Measurements from ENCODE around the gene POLR2A.
"Not testable (repeated sequence)": the region's sequence is repeated elsewhere in the genome, so short reads cannot be mapped to it uniquely, and the experiment has no call there.

The POLR2A gene

DNA sequence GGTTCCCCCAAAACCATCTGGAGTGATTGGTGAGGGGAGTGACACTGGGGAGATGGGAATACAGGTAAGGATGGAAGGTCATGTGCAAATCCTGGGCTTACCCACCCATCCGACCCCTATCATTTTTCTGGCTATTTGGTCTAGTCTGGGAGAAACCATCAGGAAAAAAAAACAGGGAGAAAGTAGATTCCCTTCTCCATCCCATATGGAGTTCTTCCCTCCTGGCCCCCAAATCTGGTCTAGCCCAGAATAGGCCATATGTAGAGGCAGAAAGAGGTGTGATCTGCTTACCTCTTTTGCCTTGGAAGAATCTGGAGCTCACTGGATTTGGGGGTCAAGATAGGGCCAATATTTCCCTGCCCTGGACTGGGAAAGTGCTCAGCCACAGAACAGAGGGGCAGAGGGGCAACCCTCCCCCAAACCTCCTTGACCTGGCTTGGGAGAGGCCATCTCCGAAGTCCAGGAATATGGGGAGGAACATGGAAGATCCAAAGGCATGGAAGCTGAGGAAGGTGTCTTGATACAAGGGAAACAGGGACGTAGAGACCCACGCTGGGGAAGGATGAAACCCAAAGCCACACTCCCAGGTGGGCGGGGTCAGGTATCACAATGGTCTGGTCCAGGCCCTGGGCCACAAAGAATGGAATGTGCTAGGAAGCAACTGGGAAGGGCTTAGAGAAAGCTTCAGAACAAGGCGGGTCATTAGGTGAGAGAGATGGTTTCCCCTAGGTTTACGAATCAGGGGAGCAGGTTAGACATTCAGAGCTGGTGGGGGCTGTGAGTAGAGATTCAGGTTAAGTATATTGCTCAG, 23.1 kb upstream of the POLR2A start:
- DNase-seq = no peak

DNA sequence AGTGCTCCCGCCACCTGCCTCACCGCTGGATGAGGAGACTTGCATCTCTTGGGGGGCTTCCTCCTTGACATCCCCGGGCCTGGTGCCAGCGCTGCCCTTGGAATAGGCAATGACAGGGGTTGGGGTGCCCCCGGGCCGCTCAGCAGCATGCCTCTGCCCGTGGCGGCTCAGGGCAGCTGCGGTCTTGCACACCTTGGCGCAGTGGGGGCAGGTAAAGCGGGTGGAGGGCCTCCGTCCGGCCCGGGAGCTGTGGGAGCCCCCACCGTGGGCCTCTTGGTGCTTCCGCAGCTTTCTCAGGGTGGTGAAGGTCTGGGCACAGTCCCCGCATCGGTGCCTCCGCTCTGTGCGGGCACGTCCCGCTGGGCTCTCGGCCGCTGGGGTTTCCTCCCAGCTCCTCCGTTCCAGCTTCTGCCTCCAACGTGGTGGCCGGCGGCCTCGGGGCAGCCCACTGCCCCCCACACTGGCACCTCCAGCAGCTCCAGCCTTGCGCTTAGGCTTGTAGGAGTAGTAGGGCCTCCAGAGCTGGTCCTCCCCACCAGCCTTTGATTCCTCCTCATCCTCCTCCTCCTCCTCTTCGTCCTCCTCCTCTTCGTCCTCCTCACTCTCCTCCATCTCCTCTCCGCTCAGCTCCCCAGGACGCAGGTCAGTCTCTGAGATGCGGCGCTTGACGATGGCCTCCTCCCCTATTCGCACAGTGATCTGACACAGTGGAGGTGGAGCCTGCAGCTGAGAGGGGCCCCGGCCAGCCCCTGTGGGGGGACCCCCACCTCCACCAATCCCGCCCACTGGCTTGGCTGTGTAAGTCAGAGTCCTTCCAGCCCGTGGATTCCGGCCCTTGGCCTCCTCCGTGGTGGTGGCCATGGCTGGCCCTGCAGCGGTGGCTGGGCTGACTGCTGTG, 21.4 kb upstream of the POLR2A start:
- DNase-seq = no peak

DNA sequence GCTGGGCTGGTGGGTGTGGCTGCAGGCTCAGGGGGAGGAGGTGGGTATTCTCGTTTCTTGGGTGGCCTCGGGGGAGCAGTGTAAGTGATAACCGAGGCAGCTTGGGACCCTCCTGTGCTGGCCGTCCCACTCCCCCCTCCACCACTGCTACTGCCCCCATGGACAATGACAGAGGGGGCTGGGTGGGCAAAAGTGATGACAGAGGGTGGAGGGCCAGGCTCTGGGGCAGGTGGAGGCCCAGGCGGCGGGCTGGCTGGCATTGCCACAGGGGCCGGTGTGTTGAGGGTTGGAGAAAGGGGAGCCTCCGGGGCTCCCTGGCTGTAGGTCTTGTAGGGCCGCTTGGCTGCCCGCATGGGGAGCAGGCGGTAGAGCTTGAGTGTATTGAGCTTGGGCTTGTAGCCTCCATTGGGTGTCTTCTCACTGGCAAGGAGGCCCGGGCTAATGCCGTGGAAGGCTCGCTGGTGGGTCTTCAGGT, 20.8 kb upstream of the POLR2A start:
- no peak for DNase-seq

DNA sequence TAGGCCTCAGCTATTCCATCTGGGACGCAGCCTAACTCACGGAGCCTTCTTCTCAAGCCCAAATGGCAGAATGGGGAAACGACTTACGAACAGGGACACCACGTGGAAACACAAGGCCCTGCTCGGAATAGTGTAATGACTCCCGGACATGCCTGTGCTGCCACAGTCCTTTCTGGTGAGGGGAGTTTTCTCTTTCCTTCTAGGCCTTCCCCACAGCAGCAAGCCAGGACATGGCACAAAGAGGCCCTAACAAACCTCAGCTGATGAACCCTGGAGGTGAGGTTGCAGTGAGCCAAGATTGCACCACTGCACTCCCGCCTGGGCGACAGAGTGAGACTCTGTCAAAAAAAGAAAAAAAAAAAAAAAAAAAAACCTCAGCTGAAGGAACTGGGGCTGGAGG, 20.1 kb upstream of the POLR2A start:
- no peak for DNase-seq

DNA sequence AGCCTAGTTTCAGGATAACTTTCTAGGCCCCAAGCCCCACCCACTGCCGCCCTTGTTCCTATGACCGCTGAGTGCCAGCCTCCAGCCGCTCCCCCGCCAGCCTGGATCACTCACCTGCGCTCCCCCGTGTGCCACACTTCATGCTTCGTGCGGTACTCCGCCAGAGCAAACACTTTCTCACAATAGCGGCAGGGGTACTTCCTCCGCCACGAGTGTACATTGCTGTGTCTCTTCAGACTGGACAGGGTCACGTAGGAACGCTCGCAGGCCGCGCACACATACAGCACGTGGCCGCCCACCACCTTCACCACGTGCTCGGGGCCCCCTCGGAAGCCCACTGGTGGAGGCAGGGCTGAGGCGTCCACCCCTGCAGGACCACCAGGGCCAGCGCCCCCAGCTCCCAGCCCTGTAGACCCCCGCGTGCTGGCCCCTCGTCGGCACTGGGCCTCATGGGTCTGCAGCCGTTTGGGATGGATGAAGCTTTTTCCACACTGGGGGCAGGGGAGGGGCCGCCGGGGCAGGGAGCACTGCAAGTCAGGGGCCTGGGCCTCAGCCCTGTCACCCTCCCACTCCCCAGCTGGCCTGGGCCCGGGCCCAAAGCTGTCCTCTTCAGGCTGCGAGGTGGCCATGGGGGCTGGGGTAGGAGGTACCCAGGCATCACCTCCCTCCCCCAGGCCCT, 18.4 kb upstream of the POLR2A start:
- no peak for DNase-seq

DNA sequence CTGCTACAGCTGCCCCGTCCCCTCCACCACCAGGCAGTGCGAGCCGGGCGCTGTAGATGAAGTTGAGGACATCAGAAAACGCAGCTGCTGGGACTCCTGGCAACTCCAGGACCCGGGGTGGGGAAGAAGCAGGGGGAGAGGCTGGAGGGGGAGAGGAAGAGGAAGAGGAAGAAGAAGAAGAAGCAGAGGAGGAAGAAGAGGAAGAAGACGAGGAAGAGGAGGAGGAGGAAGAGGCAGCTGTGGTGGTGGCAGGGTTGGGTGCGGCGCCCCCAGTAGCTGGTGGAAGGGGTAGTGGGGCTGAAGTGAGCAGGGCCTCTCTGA, 17.9 kb upstream of the POLR2A start:
- DNase-seq = peak; percentile 45

DNA sequence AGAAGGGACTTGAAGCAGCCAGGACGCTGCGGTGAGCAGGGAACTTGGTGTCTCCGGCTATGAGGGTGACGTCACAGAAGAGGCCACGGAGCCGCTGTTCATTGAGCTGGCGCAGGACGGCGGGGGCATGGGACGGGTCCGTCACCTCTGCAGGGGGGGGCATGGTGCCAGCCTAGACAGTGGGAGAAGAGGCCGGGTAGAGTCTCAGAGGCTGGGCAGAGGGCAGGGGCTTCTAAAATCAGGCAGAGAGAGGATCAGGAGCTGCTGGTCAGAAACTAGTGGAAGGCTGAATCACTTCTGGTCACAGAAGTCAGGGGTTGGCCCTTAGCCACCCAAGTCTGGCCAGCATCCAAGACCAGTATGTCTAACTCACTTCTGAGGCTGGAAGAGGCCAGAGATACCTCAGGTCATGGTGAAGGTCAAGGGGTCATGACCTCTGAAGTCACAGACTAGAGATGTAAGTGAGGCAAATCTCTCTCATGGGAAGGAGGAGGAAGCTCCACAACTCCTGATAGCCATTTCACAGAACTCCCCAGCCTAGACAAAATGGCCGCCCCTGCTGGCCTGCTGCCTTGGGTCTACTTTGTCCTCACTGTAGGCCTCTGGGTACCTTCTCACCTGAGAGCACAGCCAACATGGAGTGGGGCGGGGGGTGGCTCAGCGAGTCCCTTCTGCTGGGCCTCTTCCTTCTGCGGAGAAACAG, 17.4 kb upstream of the POLR2A start:
- DNase-seq = peak; percentile 77

DNA sequence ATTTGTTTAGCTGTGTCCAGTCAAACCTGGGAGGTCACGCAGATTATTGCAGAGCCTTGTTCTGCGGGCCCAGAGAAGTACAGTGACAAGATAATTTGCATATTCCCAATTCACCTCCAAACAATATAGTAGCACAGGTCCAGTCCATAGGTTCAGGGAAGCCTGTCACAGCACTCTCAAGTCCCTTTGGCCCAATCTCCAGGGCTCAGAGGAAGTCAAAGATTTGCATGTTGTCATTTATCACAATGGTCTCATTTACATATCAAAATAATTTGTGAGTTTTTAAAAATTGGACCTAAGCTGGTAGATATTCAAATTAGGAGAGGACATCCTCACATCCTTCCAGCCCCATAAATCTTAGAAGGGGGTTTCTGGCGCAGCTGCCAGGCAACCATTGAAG, 16.7 kb upstream of the POLR2A start:
- DNase-seq = no peak

DNA sequence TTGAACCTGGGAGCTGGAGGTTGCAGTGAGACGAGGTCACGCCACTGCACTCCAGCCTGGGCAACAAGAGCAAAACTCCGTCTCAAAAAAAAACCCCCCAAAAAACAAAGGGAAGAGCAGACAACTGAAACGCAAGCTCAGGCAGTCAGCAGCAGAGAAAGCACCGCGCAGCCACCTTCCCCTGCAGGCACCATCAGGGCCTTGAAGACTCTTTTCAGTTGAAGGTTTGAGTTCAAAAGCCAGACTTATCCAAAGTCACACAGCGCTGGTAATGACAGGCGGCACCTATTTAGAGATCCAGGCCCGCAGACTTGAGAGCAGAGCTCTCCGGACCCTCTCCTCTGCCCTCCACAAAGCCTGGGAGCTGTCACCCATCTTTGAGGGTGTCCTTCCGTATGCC, 15.9 kb upstream of the POLR2A start:
- DNase-seq = no peak

DNA sequence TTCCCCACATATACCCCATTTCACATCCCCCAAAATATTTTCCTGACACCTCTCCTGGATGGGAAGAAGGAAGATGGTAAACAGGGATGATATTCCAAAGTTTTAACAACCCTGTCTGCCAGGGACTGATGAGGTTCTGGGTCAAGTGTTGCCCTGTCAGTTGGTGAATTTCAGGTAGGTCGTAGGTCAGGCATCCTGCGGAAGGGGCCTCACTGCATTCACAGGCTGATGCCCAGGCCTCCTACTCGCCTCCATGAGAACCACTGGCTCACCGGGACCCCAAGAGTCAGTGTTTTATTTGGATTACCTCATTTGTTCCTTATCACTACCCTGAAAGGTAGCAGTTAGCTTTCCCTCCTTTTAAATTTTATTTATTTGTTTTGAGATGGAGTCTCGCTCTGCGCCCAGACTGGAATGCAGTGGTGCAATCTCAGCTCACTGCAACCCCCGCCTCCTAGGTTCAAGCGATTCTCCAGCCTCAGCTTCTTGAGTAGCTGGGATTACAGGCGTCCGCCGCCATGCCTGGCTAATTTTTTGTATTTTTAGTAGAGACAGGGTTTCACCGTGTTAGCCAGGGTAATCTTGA, 15.3 kb upstream of the POLR2A start:
- DNase-seq = no peak

DNA sequence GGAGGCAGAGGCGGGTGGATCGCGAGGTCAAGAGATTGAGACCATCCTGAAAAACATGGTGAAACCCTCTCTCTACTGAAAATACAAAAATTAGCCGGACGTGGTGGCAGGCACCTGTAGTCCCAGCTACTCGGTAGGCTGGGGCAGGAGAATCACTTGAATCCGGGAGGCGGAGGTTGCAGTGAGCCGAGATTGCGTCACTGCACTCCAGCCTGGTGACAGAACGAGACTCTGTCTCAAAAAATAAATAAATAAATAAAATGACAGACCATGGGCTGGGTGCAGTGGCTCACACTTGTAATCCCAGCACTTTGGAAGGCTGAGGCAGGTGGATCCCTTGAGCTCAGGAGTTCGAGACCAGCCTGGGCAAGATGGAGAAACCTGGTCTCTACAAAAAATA, 14.3 kb upstream of the POLR2A start:
- DNase-seq = not testable (repeated sequence)

DNA sequence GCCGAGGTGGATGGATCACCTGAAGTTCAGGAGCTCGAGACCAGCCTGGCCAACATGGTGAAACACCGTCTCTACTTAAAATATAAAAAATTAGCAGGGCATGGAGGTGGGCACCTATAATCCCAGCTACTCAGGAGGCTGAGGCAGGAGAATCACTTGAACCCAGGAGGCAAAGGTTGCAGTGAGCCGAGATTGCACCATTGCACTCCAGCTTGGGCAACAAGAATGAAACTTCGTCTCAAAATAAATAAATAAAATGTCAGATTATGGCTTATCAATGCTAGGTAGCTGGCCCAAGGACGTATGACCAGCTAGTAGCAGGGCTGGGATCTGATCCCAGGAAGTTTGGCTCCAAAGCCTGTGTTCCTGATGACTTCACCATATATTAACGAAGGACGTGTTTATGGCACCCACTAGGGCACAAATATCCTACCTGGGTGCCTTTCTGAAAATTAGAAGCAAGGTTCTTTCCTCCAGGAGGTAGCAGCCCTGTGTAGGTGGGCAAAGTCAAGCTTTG, 13.7 kb upstream of the POLR2A start:
- DNase-seq = not testable (repeated sequence)

DNA sequence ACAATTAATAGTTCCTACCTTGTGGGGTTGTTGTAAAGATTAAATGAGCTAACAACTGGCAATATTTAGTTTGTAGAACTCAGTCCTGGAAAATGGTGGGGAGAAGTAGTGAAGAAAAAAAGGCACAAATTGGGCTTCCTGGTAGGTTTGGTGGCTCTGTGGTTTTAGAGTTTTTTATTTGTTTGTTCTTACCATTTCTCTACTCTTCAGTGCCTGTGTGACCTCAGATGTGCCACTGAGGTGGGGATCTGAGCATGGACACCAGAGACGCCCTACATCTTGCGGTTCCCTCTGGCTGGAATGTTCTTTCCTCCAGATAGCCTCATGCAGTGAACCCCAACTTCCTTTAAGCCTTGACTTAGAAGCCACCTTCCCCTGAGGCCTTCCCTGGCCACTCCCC, 12.4 kb upstream of the POLR2A start:
- DNase-seq = no peak

DNA sequence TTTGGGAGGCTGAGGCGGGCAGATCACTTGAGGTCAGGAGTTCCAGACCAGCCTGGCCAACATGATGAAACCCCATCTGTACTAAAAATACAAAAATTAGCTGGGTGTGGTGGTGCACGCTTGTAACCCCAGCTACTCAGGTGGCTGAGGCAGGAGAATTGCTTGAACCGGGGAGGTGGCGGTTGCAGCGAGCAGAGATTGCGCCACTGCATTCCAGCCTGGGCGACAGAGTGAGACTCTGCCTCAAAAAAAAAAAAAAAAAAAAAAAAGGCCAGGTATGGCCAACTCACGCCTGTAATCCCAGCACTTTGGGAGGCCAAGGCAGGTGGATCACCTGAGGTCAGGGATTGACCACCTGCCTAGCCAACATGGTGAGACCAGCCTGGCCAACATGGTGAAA, 9.4 kb upstream of the POLR2A start:
- not testable (repeated sequence) for DNase-seq

DNA sequence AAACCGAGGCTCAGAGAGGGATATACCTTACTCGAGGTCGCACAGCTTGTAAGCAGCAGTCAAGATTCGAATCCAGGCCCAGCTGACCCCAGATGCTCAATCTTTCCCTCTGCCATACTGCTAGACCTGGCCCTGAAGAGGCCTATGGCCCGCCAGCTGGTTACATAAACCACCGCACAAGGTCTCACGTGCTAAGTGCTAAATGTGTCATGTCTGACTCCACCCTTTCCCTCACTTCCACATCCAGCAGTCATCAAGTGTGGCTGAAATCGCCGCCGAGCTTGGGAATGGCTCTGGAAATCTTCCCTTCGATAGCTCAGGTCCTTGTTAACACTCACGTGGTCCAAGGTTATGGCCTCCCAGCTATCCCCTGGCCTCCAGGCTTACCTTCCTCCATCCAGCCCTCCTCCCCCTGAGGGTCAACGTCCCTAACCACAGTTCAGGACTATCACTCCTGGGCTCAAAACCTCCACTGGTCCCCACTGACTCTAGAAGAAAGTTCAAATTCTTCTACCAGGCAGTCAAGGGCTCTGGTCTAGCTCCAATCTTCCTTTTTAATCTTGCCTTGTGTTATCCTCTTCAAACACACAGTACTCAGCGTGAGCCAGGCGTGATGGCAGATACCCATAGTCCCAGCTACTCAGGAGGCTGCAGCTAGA, 8.3 kb upstream of the POLR2A start:
- peak; percentile 72 for DNase-seq

DNA sequence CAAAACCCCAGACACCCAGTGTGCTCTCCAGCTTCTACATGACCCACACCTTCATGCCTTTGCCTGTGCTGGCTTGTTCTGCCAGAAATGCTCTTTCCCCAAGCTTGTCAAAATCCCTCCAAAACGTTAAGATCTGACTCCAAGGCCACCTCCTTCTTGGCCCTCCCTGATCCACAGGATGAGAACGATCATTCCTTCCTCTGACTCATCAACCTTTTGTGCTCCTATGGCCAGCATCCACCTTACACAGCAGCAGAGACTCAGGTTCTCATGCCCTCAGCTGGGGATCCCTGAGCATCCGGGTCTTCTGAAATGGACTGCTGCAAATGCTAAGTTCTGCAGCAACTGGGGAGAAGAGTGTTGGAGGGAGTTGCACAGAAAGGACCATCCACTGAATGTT, 7.7 kb upstream of the POLR2A start:
- DNase-seq = no peak

DNA sequence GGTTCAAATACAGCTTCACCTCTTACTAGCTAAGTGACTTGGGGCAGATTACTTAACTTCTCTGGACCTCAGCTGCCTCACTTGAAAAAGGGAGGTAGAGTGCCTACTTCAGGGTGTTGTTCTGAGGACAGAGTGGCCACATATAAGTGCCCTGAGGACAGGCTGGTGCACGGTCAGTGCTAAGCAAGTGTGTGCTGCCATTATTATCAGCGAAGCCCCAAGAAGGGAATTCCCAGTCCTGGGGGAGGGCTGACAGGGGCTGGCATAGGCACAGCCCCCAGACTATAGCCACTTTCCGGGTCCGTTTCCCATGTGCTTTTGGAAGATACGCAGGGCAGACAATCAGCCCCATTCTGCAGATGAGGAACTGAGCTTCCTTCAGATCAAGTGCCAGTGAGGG, 7.2 kb upstream of the POLR2A start:
- no peak for DNase-seq

DNA sequence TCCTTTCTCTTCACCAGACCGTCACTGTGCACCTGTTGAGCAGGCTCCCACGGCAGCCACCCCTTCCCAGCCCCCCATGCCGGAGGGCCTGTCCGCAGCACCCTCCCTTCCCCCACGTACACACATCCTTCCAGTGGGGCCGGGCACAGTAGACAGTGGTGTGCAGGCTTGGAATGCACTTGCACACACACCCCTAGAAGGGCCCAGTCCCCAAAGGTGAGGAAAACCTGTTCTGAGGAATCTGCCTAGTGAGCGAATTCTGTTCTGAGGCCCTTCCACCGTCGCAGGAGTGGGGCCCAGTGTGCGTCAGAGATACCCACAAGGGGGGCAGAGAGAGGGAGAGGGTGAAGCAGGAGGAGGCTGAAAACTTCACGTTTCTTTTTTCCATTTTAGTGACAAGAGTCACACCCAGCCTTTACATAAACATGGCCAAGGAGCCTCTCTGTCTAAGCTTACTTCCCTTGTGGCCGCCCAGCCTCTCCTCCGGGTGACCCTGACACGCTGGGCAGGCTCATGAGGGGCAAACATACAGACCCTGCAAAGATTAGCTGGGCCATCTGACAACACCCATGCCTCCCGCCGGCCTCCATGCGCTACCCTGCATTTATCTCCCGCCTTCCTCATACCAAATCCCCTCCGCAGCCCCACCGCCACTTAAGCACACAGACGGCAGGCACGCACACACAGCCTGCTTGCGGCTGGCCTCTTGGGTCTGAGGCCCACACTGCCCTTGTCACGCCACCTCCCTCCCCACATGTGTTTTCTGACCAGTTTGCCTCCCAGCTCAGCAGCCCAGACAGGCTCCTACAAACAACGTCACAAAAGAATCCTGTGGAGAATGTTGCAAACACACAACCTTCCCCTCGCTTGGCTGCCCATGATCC, 6.5 kb upstream of the POLR2A start:
- DNase-seq = peak; percentile 69

DNA sequence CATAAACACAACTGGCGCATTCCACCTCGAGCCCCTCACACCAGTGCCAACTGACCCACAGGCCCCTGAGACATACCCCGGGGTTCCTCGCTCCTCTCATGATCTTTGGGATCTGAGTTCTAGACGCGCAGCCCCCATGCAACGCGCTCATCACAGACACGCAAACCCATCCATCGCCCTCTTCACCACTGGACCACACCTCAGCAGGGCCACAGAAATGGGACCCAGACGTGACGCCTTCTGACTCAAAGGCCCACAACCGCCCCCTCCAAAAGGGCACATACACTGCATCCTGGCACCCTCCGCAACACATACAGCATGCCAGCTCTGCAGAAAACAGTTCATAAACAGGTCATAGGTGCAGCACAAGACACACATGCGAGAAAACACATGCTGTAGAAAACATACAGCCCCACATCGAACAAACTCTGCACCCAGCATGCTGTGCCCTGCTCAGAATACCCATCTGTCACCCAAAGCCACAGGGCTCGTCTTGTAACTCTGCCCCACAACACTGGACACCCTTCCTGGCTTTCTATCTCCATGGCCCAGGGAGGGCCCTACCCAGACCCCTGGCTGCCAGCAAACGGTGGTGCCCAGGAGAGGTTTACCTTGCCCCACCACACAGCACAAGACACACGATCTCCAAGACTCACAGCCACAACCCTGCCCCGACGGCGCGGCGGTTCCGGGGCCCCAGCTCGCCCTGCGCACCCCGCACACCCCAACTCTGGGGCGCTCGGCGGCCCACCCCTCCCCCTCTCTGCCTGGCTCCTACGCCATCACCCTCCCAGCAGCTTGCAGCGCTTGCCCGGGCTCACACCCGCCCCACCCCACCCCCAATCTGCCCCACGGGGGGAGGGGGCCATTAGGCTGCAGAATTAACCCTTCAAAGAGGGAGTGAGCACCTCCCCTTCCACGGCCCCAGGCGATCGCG, 5.6 kb upstream of the POLR2A start:
- peak; percentile 19 for DNase-seq

Data from MV-4-11 (cell line).